H1 (cell line): Measurements from ENCODE around the gene ABHD1. TPM values are rescaled to one million over a fixed set of nuclear protein-coding genes. Genes with fewer than 3 reads are reported as not detected.

ENCODE experiments used
- CTCF ChIA-PET: fragments of 300-600 bp; sonication (Branson Sonifier 250); formaldehyde crosslinking; loops from one replicate; lab custom pipeline; 2021; ENCODE audit not compliant: partially characterized antibody; lab: Charles Lee
- POLR2A ChIA-PET: fragments of 300-600 bp; sonication (Branson Sonifier 250); formaldehyde crosslinking; loops from one replicate; lab custom pipeline; 2021; ENCODE audit warnings: inconsistent platforms; ENCODE audit not compliant: partially characterized antibody; lab: Charles Lee
- DNase-seq, 2 experiments: peaks; one replicate each; pipeline versions ENCODE4 v3.0.0 to v3.0.0-alpha.2; 2010 to 2022; ENCODE audit warnings: low spot score in 2 of 2, low read depth in 1 of 2, mixed read lengths in 1 of 2
- FAIRE-seq: peaks from 2 replicates; lab custom pipeline; 2011; peaks lifted over from hg19 to GRCh38; lab: Jason Lieb, UNC
- H2AFZ ChIP-seq: 2 replicates; pipeline ENCODE4 v1.8.1; 2012; ENCODE audit warnings: low read length, inconsistent platforms
- H2AK5ac ChIP-seq: 2 replicates; pipeline ENCODE4 v1.6.1; 2013; ENCODE audit warnings: low read depth, low read length
- H2BK120ac ChIP-seq: replicated peaks from 2 replicates; pipeline ENCODE3; 2013; ENCODE audit warnings: low read depth, low read length, inconsistent platforms
- H2BK12ac ChIP-seq: 2 replicates; pipeline ENCODE4 v1.6.1; 2013; ENCODE audit warnings: low read depth, low read length
- H2BK15ac ChIP-seq: 2 replicates; pipeline ENCODE4 v1.6.1; 2013; ENCODE audit warnings: low read length
- H2BK20ac ChIP-seq: 2 replicates; pipeline ENCODE4 v1.6.1; 2013; ENCODE audit warnings: low read length
- H2BK5ac ChIP-seq: 2 replicates; pipeline ENCODE4 v1.6.1; 2013; ENCODE audit warnings: low read depth, low read length
- H3K14ac ChIP-seq: 2 replicates; pipeline ENCODE4 v1.6.1; 2013; ENCODE audit warnings: inconsistent platforms; ENCODE audit not compliant: insufficient read length
- H3K18ac ChIP-seq: 2 replicates; pipeline ENCODE4 v1.6.1; 2013; ENCODE audit warnings: low read length; ENCODE audit errors: extremely low read depth
- H3K23ac ChIP-seq: 2 replicates; pipeline ENCODE4 v1.6.1; 2013; ENCODE audit warnings: inconsistent platforms; ENCODE audit not compliant: insufficient read length
- H3K23me2 ChIP-seq: 2 replicates; pipeline ENCODE4 v1.6.1; 2013; ENCODE audit warnings: low read depth, low read length
- H3K27ac ChIP-seq: 2 replicates; pipeline ENCODE4 v1.6.1; 2011; ENCODE audit warnings: low read depth, low read length, inconsistent platforms
- H3K27me3 ChIP-seq, 4 experiments: replicated peaks in 1 of 4; 1 replicate in 1 of 4; 2 replicates in 3 of 4; pipeline versions ENCODE4 v1.6.1 to v1.8.1; 2011 to 2013; ENCODE audit warnings: low read length in 3 of 4, mild to moderate bottlenecking in 3 of 4, inconsistent platforms in 2 of 4, mixed read lengths in 2 of 4, moderate library complexity in 1 of 4; ENCODE audit not compliant: control insufficient read depth in 3 of 4, insufficient read depth in 3 of 4; ENCODE audit errors: extremely low read depth in 1 of 4
- H3K36me3 ChIP-seq, 4 experiments: 2 replicates each; pipeline versions ENCODE4 v1.6.1 to v1.8.1; 2011 to 2013; ENCODE audit warnings: mild to moderate bottlenecking in 4 of 4, low read length in 3 of 4, moderate library complexity in 2 of 4, control low read depth in 1 of 4, inconsistent platforms in 1 of 4; ENCODE audit not compliant: insufficient read depth in 4 of 4, control insufficient read depth in 2 of 4
- H3K4ac ChIP-seq: replicated peaks from 2 replicates; pipeline ENCODE3; 2013; ENCODE audit warnings: low read length, low read depth, mixed read lengths, inconsistent platforms; ENCODE audit not compliant: insufficient read length
- H3K4me1 ChIP-seq, 4 experiments: replicated peaks in 1 of 4; 1 replicate in 1 of 4; 2 replicates in 3 of 4; pipeline versions ENCODE4 v1.6.1 to v1.8.1; 2011 to 2013; ENCODE audit warnings: low read length in 3 of 4, inconsistent platforms in 2 of 4, mixed read lengths in 1 of 4; ENCODE audit not compliant: insufficient read depth in 4 of 4, control insufficient read depth in 3 of 4
- H3K4me2 ChIP-seq, 2 experiments: 2 replicates each; pipeline versions ENCODE4 v1.6.1 to v1.8.1; 2011 to 2013; ENCODE audit warnings: low read depth in 2 of 2, low read length in 2 of 2, control low read depth in 1 of 2, inconsistent platforms in 1 of 2, mild to moderate bottlenecking in 1 of 2; ENCODE audit not compliant: insufficient read depth in 1 of 2
- H3K4me3 ChIP-seq, 4 experiments: fragments of 200-600, 300-600 bp in 1 of 4; sonication (generic), shearing (Covaris generic), sonication (Bioruptor Twin) in 1 of 4; 2 replicates each; pipeline versions ENCODE4 v1.5.1 to v1.8.1; 2011 to 2016; ENCODE audit warnings: low read length in 4 of 4, low read depth in 3 of 4, control low read depth in 2 of 4, inconsistent platforms in 2 of 4, mild to moderate bottlenecking in 2 of 4, mixed read lengths in 1 of 4, moderate library complexity in 1 of 4; ENCODE audit not compliant: insufficient read depth in 2 of 4; ENCODE audit errors: extremely low read depth in 1 of 4
- H3K56ac ChIP-seq: replicated peaks from 2 replicates; pipeline ENCODE3; 2013; ENCODE audit warnings: low read depth, mild to moderate bottlenecking, mixed read lengths, low read length, inconsistent platforms; ENCODE audit not compliant: insufficient read length
- H3K79me1 ChIP-seq: 2 replicates; pipeline ENCODE4 v1.6.1; 2013; ENCODE audit warnings: low read depth, low read length, control low read depth
- H3K79me2 ChIP-seq, 2 experiments: 2 replicates each; pipeline versions ENCODE4 v1.6.1 to v1.8.1; 2012 to 2013; ENCODE audit warnings: low read length in 2 of 2, mild to moderate bottlenecking in 2 of 2, inconsistent platforms in 1 of 2; ENCODE audit not compliant: insufficient read depth in 2 of 2, control insufficient read depth in 1 of 2
- H3K9ac ChIP-seq, 4 experiments: replicated peaks in 1 of 4; 1 replicate in 1 of 4; 2 replicates in 3 of 4; pipeline versions ENCODE4 v1.6.1 to v1.8.1; 2011 to 2013; ENCODE audit warnings: low read depth in 3 of 4, low read length in 3 of 4, control low read depth in 2 of 4, mild to moderate bottlenecking in 2 of 4, moderate library complexity in 2 of 4, inconsistent platforms in 1 of 4; ENCODE audit errors: extremely low read depth in 1 of 4
- H3K9me3 ChIP-seq, 2 experiments: 2 replicates each; pipeline versions ENCODE4 v1.6.1 to v1.8.1; 2012 to 2013; ENCODE audit warnings: mild to moderate bottlenecking in 2 of 2, moderate library complexity in 2 of 2, control low read depth in 1 of 2, inconsistent platforms in 1 of 2, low read depth in 1 of 2, low read length in 1 of 2, mixed read lengths in 1 of 2; ENCODE audit not compliant: insufficient read depth in 2 of 2
- H4K20me1 ChIP-seq, 2 experiments: replicated peaks in 1 of 2; 2 replicates each; pipeline versions ENCODE3 to v1.8.1; 2011 to 2013; ENCODE audit warnings: inconsistent platforms in 2 of 2, low read length in 2 of 2, mild to moderate bottlenecking in 1 of 2; ENCODE audit not compliant: insufficient read depth in 2 of 2, control insufficient read depth in 1 of 2
- H4K5ac ChIP-seq: 2 replicates; pipeline ENCODE4 v1.6.1; 2013; ENCODE audit warnings: low read length, low read depth, mixed read lengths, inconsistent platforms; ENCODE audit not compliant: insufficient read length
- H4K8ac ChIP-seq: 2 replicates; pipeline ENCODE4 v1.8.0; 2013; ENCODE audit warnings: mild to moderate bottlenecking, moderate library complexity, low read length, inconsistent platforms; ENCODE audit not compliant: insufficient read depth; ENCODE audit errors: extremely low read depth
- H4K91ac ChIP-seq: replicated peaks from 2 replicates; pipeline ENCODE3; 2013; ENCODE audit warnings: low read length, mixed read lengths, inconsistent platforms; ENCODE audit not compliant: insufficient read length
- BCL11A ChIP-seq, 2 experiments: IDR thresholded peaks; one replicate each; pipeline ENCODE4 v1.6.1; 2011; ENCODE audit warnings: low read depth in 2 of 2, low read length in 2 of 2, mild to moderate bottlenecking in 2 of 2
- BRCA1 ChIP-seq: IDR thresholded peaks from 2 replicates; pipeline ENCODE4 v1.6.1; 2012; ENCODE audit warnings: low read depth, low read length, improper control_type of control experiment
- GTF2F1 ChIP-seq: IDR thresholded peaks from 2 replicates; pipeline ENCODE4 v1.6.1; 2012; ENCODE audit warnings: low read depth, low read length, improper control_type of control experiment, borderline replicate concordance
- KDM4A ChIP-seq: IDR thresholded peaks from one replicate; pipeline ENCODE4 v1.7.1; 2012; ENCODE audit warnings: low read depth, mild to moderate bottlenecking, moderate library complexity, low read length, inconsistent platforms; ENCODE audit not compliant: severe bottlenecking
- RBBP5 ChIP-seq: IDR thresholded peaks from 2 replicates; pipeline ENCODE4 v1.7.1; 2012; ENCODE audit warnings: low read depth, mild to moderate bottlenecking, inconsistent platforms, low read length, moderate library complexity, borderline replicate concordance
- SUZ12 ChIP-seq: fragments of 200-600 bp; sonication (generic); IDR thresholded peaks from 2 replicates; pipeline ENCODE4 v1.6.1; 2012; ENCODE audit warnings: mild to moderate bottlenecking, inconsistent platforms, low read length, moderate library complexity, mixed read lengths
- YY1 ChIP-seq: IDR thresholded peaks from 2 replicates; pipeline ENCODE4 v1.6.1; 2011; ENCODE audit warnings: low read depth, mild to moderate bottlenecking, low read length
- WGBS, 2 experiments: shearing (Covaris generic) in 1 of 2; methylation state at CpG; one replicate each; pipeline versions ENCODE4 v1.1.6 to v1.1.7; 2013 to 2015; ENCODE audit warnings: low lambda C conversion rate in 2 of 2, mixed read lengths in 2 of 2, inconsistent platforms in 1 of 2, low coverage in 1 of 2, missing lambda C conversion rate in 1 of 2; ENCODE audit not compliant: insufficient replicate concordance in 2 of 2, insufficient coverage in 1 of 2, insufficient read length in 1 of 2; ENCODE audit errors: extremely low coverage in 1 of 2, missing lambda C conversion rate in 1 of 2; 5-methylcytosine and 5-hydroxymethylcytosine counted together
- polyA plus RNA-seq, 7 experiments: library from polyadenylated mRNA; depleted of rRNA in 3 of 7; stranded (reverse) in 5 of 7; unstranded in 2 of 7; fragments of >200 nt in 5 of 7; fragments of 200-250 nt in 2 of 7; gene quantifications; 1 replicate in 5 of 7; 2 replicates in 1 of 7; 4 replicates in 1 of 7; pipeline versions ENCODE4 v1.2.1 to v1.2.3, GENCODE V29; 2011 to 2013; ENCODE audit warnings: missing spikeins in 2 of 7, mixed read lengths in 2 of 7
- total RNA-seq: library from RNA; stranded (reverse); fragmentation: NEBNext Ultra II Directional; extraction: Animal tissue kit (Norgen Biotek cat#: 25700); gene quantifications from 2 replicates; pipeline ENCODE4 v1.2.1, GENCODE V29; 2021

ABHD1 gene
- total and polyA plus RNA-seq, 2 of the 8 experiments (the other 6 are each of a cell fraction or from before 2014, with no cell fraction given) = 0.20 to 1.1 TPM

DNA sequence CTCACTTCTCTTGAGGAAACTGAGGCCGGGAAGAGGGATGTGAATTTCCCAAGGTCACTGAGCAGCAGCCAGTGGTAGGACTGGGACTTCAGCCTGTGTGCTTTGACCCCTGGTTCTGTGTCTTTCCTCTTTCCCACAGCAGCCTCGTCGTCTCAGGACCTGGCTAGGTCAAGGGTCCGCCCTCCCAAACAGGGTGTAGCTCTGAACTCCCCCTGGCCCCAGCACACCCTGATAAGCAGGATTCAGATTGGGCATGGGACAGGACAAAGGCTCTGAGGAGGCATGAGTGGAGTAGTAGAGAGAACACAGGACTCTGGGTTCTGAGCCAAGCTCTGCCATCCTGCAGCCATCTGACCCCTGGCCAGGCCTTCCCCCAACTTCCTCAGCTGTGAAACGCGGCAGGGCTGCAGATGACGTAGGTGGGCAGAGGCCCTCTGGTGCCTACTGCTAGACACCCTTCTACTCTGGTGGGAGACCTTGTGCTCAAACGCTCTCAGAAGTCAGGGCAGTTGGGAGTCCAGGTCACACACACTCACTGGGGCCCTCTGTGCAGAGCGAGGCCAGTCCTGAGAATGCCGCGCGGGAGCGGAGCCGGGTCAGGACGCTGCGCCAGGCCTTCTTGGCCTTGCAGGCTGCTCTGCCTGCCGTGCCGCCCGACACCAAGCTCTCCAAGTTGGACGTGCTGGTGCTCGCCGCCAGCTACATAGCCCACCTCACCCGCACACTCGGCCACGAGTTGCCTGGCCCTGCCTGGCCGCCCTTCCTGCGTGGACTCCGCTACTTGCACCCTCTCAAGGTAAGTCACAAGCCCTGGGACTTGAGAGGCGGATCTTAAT lies 26.2 kb downstream of the ABHD1 start:
- no peak overlapping the region for H3K27ac ChIP-seq
- no peak overlapping the region for H2BK5ac ChIP-seq
- no peak overlapping the region for H3K23ac ChIP-seq
- H3K79me2 ChIP-seq = no peaks in the 10 kb centered on the region
- CTCF ChIA-PET = interaction anchor here (0.6 to 5.6 kb wide), 9 partner anchors 9 to 130 kb away, joined by 3 to 27 read pairs (median 4); no protein-coding TSS in a partner anchor
- H2BK20ac ChIP-seq = no peak overlapping the region
- H3K18ac ChIP-seq = no peak overlapping the region; the same call in 1 of the 2 replicates
- WGBS, 2 experiments = 87% methylated on average over 21 of the region's 29 CpGs; no CpG with 5 or more reads in 1 of the 2 experiments
- no peak overlapping the region for H3K4me2 ChIP-seq
- no peak overlapping the region for H3K56ac ChIP-seq
- FAIRE-seq = no peak
- H3K27me3 ChIP-seq = no peaks in the 10 kb centered on the region
- no peak overlapping the region for H2BK15ac ChIP-seq
- no peak overlapping the region for H3K9ac ChIP-seq
- H2BK120ac ChIP-seq = no peak overlapping the region
- H2AFZ ChIP-seq = no peak overlapping the region
- H3K4ac ChIP-seq = no peak overlapping the region
- POLR2A ChIA-PET = interaction anchor here (0.9 to 1.7 kb wide), 5 partner anchors 11 to 99 kb away, joined by 3 to 5 read pairs (median 4); partner anchors contain the start of gene PRR30
- H3K4me3 ChIP-seq = no peak overlapping the region
- H4K91ac ChIP-seq = no peak overlapping the region
- TF ChIP-seq YY1 = no peak
- TF ChIP-seq RBBP5 = no peak
- no peak for TF ChIP-seq BCL11A (IDR thresholded peaks at IDR 0.05; ENCODE audit: low read depth in 2 of 2, low read length in 2 of 2)
- TF ChIP-seq SUZ12 = no peak
- TF ChIP-seq KDM4A = no peak
- TF ChIP-seq BRCA1 = no peak
- no peak for TF ChIP-seq GTF2F1
- H3K14ac ChIP-seq = no peak overlapping the region
- no peaks in the 10 kb centered on the region; a peak in 1 of 7 replicates for H3K4me1 ChIP-seq
- no peaks in the 10 kb centered on the region for H3K23me2 ChIP-seq
- H2BK12ac ChIP-seq = peak overlapping the region; percentile 27; the same call in 1 of the 2 replicates
- H2AK5ac ChIP-seq = no peak overlapping the region
- no peaks in the 10 kb centered on the region for H4K20me1 ChIP-seq
- H4K8ac ChIP-seq = peak overlapping the region; percentile 16; the same call in 1 of the 2 replicates
- no peak overlapping the region for H4K5ac ChIP-seq
- H3K9me3 ChIP-seq = no peaks in the 10 kb centered on the region
- no peaks in the 10 kb centered on the region for H3K79me1 ChIP-seq
- no peaks in the 10 kb centered on the region for H3K36me3 ChIP-seq
- DNase-seq = no peak
